Measurements from ENCODE around the gene SIGLEC12. TPM values are rescaled to one million over a fixed set of nuclear protein-coding genes. Genes with fewer than 3 reads are reported as not detected.
"Not testable (repeated sequence)": the region's sequence is repeated elsewhere in the genome, so short reads cannot be mapped to it uniquely, and the experiment has no call there.

Gene SIGLEC12
- total RNA-seq, 1 donor from 2014 or later = 0.52 TPM

- H3K4me3 Mint-ChIP-seq = no peak overlapping the region
- no peak for DNase-seq (ENCODE audit: low spot score)
- H3K27ac Mint-ChIP-seq = no peak overlapping the region
- H3K9me3 Mint-ChIP-seq = no peaks in the 10 kb centered on the region
- H3K27me3 Mint-ChIP-seq (ENCODE audit: insufficient read depth) = peaks cover 25% of the 10 kb centered on the region
- intact Hi-C loops (cut with micrococcal nuclease) = no loop called here
- H3K36me3 Mint-ChIP-seq (ENCODE audit: low read depth) = no peaks in the 10 kb centered on the region
- peaks cover 51% of the 10 kb centered on the region for H3K4me1 Mint-ChIP-seq (ENCODE audit: low read depth)
Measured at GRCh38 chr19:51469629-51470028, 32.0 kb downstream of the SIGLEC12 start.

GRCh38 chr19:51469162-51469561 is 32.4 kb downstream of the SIGLEC12 start:
- Mint-ChIP-seq H3K9me3 (no peaks in the 10 kb centered on the region), H3K4me3 (no peak overlapping the region), H3K27ac (no peak overlapping the region), H3K27me3 (ENCODE audit: insufficient read depth) (peaks cover 28% of the 10 kb centered on the region), H3K36me3 (ENCODE audit: low read depth) (no peaks in the 10 kb centered on the region), H3K4me1 (ENCODE audit: low read depth) (peaks cover 49% of the 10 kb centered on the region)
- DNase-seq (ENCODE audit: low spot score) = no peak
- intact Hi-C loops (cut with micrococcal nuclease) = no loop called here

DNA sequence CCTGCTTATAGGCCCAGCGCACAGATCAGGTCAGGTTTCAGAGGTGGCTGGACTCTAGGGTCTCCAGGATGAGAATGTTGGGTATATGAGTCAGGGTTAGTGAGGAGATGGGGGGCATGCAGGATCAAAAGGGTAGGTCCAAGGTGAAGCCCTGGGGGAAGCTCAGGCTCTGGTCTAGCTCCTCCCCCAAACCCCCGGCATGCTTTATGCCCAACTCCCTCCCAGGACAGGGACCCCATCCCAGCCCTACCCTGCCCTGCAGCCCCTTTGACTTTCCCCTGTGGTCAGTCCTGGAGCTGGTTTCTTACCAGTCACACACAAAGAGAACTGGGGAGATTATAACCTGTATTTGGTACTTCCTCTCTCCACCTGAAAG is 33.1 kb downstream of the SIGLEC12 start:
- H3K36me3 Mint-ChIP-seq (ENCODE audit: low read depth) = no peaks in the 10 kb centered on the region
- H3K4me1 Mint-ChIP-seq (ENCODE audit: low read depth) = peaks cover 46% of the 10 kb centered on the region
- no peaks in the 10 kb centered on the region for H3K9me3 Mint-ChIP-seq
- intact Hi-C loops (cut with micrococcal nuclease) = no loop called here
- no peak for DNase-seq (ENCODE audit: low spot score)
- H3K27me3 Mint-ChIP-seq (ENCODE audit: insufficient read depth) = peaks cover 29% of the 10 kb centered on the region
- no peak overlapping the region for H3K4me3 Mint-ChIP-seq
- no peak overlapping the region for H3K27ac Mint-ChIP-seq

DNA sequence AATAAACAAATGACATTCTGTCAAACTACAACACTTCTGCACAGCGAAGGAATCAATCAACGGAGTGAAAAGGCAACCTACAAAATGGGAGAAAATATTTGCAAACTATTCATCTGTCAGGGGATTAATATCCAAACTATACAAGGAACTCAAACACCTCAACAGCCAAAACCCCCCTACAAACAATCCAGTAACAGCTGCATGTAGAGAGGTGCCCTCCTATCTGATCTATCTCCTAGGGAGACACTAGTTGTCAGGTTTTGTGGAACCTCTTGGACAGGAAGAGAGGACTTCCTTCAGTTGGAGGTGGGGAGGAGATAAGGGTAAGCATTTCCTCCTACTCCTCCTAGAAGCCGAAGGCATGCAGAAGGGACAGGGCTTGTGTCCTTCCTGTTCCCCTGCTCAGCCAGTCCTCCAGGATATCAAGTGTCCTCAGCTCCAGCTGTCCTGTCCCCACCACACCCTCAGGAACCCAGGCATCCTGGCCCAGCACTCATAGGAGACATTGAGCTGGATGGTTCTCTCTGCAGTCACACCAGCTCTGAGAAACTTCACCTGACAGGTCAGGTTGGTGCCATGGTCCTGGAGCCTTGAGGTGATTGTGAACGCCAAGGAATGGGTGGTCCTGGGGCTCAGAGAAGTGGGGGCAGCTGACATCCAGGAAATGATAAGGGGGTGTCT is 33.6 kb downstream of the SIGLEC12 start:
- Mint-ChIP-seq H3K4me1 (ENCODE audit: low read depth) (peaks cover 43% of the 10 kb centered on the region), H3K27me3 (ENCODE audit: insufficient read depth) (peaks cover 31% of the 10 kb centered on the region), H3K27ac (no peak overlapping the region), H3K36me3 (ENCODE audit: low read depth) (no peaks in the 10 kb centered on the region), H3K9me3 (no peaks in the 10 kb centered on the region), H3K4me3 (no peak overlapping the region)
- DNase-seq (ENCODE audit: low spot score) = no peak
- intact Hi-C loops (cut with micrococcal nuclease) = no loop called here

- Mint-ChIP-seq H3K4me3 (no peak overlapping the region), H3K27ac (no peak overlapping the region), H3K4me1 (ENCODE audit: low read depth) (peaks cover 38% of the 10 kb centered on the region), H3K27me3 (ENCODE audit: insufficient read depth) (peaks cover 32% of the 10 kb centered on the region), H3K9me3 (no peaks in the 10 kb centered on the region), H3K36me3 (ENCODE audit: low read depth) (no peaks in the 10 kb centered on the region)
- DNase-seq (ENCODE audit: low spot score) = no peak
- intact Hi-C loops (cut with micrococcal nuclease) = no loop called here
Measured at GRCh38 chr19:51466723-51467122, 34.9 kb downstream of the SIGLEC12 start.

DNA sequence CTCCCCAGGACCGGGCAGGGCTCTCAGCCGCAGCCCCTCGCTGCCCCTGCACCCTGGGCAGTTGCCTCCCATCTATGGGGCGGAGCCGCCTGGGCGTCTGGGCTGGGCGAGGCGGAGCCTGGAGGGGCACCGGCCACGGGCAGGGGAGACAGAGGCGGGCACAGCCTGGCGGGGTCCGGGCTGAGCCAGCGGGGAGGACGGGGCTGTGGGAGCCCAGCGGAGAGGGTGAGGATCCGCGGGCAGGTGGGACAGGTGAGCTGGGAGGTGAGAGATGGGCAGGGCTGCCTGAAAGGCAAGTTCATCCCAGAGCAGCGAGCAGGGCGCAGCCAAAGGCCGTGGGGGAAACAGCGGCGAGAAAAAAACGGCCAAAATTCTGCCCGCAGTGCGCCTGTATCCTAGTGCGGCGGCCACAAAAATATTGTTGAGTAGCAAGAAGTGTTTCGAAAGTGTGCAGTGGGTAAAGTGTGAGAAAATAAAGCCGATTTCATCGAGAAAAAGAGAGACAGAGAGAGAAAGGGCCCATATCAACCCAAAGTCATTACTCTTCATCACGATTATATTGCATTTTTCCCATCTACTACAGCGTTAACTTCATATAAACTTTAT is 37.5 kb downstream of the SIGLEC12 start:
- H3K27me3 Mint-ChIP-seq (ENCODE audit: insufficient read depth) = peaks cover 38% of the 10 kb centered on the region
- intact Hi-C loops (cut with micrococcal nuclease); H3K27ac Mint-ChIP-seq; H3K4me3 Mint-ChIP-seq; H3K9me3 Mint-ChIP-seq; DNase-seq (ENCODE audit: low spot score); H3K36me3 Mint-ChIP-seq (ENCODE audit: low read depth): not testable (repeated sequence)
- peaks cover 37% of the 10 kb centered on the region for H3K4me1 Mint-ChIP-seq (ENCODE audit: low read depth)

DNA sequence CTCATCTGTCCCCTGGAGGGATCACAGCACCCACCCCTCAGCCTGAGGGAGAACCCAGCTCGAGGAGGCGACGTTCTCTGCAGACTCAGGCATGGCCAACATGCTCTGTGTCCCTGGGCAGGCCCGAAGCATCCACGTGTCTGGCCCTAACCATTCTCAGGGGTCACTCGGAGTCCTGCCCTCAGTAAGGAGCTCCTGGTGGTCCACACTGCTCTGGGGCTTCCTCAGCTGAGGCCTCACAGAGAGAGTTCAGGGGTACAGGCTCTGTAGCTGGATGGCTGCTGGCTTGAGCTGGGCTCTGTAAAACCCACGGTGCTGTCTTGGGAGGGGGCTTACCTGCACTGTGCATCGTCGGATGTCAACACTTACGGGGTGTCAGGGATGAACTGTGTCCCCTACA is 38.9 kb downstream of the SIGLEC12 start:
- DNase-seq (ENCODE audit: low spot score) = no peak
- H3K36me3 Mint-ChIP-seq (ENCODE audit: low read depth) = no peaks in the 10 kb centered on the region
- no peak overlapping the region for H3K27ac Mint-ChIP-seq
- H3K27me3 Mint-ChIP-seq (ENCODE audit: insufficient read depth) = peaks cover 38% of the 10 kb centered on the region
- peaks cover 23% of the 10 kb centered on the region for H3K4me1 Mint-ChIP-seq (ENCODE audit: low read depth)
- H3K4me3 Mint-ChIP-seq = no peak overlapping the region
- no peaks in the 10 kb centered on the region for H3K9me3 Mint-ChIP-seq
- intact Hi-C loops (cut with micrococcal nuclease) = no loop called here

- intact Hi-C loops (cut with micrococcal nuclease) = no loop called here
- Mint-ChIP-seq H3K4me1 (ENCODE audit: low read depth) (peaks cover 19% of the 10 kb centered on the region), H3K9me3 (no peaks in the 10 kb centered on the region), H3K27ac (no peak overlapping the region), H3K36me3 (ENCODE audit: low read depth) (no peaks in the 10 kb centered on the region), H3K4me3 (no peak overlapping the region), H3K27me3 (ENCODE audit: insufficient read depth) (peaks cover 35% of the 10 kb centered on the region)
- DNase-seq (ENCODE audit: low spot score) = no peak
Measured at GRCh38 chr19:51462276-51462675, 39.3 kb downstream of the SIGLEC12 start.

DNA sequence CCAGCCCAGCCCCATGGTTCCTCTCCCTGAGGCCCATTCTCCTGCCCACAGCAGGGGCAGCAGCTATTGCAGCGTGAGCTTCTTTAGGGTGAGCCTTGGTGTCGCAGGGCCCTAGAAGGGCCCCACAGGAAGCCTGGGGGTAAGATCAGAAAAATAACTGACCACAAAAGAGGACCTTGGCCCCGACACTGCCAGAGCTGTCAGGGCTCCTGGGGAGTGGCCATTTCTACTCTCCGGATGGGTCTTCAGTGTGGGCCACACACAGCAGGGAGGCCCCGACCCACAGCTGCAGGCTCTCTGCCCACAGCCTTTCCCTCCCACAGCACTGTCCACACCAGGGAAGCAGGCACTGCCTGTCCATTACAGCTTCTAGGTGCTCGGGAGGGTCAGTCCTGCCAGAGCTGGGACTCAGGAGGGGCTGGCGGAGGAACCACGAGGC is 39.9 kb downstream of the SIGLEC12 start:
- intact Hi-C loops (cut with micrococcal nuclease) = no loop called here
- H3K27me3 Mint-ChIP-seq (ENCODE audit: insufficient read depth) = peaks cover 29% of the 10 kb centered on the region
- no peak overlapping the region for H3K4me3 Mint-ChIP-seq
- H3K9me3 Mint-ChIP-seq = no peaks in the 10 kb centered on the region
- peaks cover 14% of the 10 kb centered on the region for H3K4me1 Mint-ChIP-seq (ENCODE audit: low read depth)
- no peak overlapping the region for H3K27ac Mint-ChIP-seq
- H3K36me3 Mint-ChIP-seq (ENCODE audit: low read depth) = no peaks in the 10 kb centered on the region
- DNase-seq (ENCODE audit: low spot score) = no peak

- intact Hi-C loops (cut with micrococcal nuclease) = no loop called here
- Mint-ChIP-seq H3K4me3 (no peak overlapping the region), H3K9me3 (no peaks in the 10 kb centered on the region), H3K27ac (no peak overlapping the region), H3K36me3 (ENCODE audit: low read depth) (no peaks in the 10 kb centered on the region), H3K4me1 (ENCODE audit: low read depth) (peaks cover 6% of the 10 kb centered on the region), H3K27me3 (ENCODE audit: insufficient read depth) (peaks cover 21% of the 10 kb centered on the region)
- DNase-seq (ENCODE audit: low spot score) = no peak
Measured at GRCh38 chr19:51460164-51460992, 41.2 kb downstream of the SIGLEC12 start.

GRCh38 chr19:51458899-51459505 is 42.6 kb downstream of the SIGLEC12 start:
- DNase-seq (ENCODE audit: low spot score) = no peak

GRCh38 chr19:51458051-51458645 is 43.5 kb downstream of the SIGLEC12 start, which contains the start of gene SIGLEC8:
Gene SIGLEC8 (minus strand): TSS chr19:51458454. CDS start chr19:51458387, 67 bp downstream.
- intact Hi-C loops (cut with micrococcal nuclease) = no loop called here
- no peak for DNase-seq (ENCODE audit: low spot score)
- Mint-ChIP-seq H3K27me3 (ENCODE audit: insufficient read depth) (peaks cover 20% of the 10 kb centered on the region), H3K27ac (no peak within 1 kb of the TSS), H3K9me3 (no peaks in the 10 kb centered on the region), H3K36me3 (ENCODE audit: low read depth) (no peaks in the 10 kb centered on the region), H3K4me3 (no peak within 1 kb of the TSS), H3K4me1 (ENCODE audit: low read depth) (peaks cover 5% of the 10 kb centered on the region)

More at GRCh38 chr19:51458899-51459505, 42.6 kb downstream of the SIGLEC12 start:
- Mint-ChIP-seq H3K9me3 (no peaks in the 10 kb centered on the region), H3K27me3 (ENCODE audit: insufficient read depth) (peaks cover 17% of the 10 kb centered on the region), H3K4me1 (ENCODE audit: low read depth) (peaks cover 6% of the 10 kb centered on the region), H3K36me3 (ENCODE audit: low read depth) (no peaks in the 10 kb centered on the region), H3K27ac (no peak overlapping the region), H3K4me3 (no peak overlapping the region)
- intact Hi-C loops (cut with micrococcal nuclease) = no loop called here
